GM12878 (cell line): ENCODE results near the gene KCNK13. TPM values are rescaled to one million over a fixed set of nuclear protein-coding genes. Genes with fewer than 3 reads are reported as not detected.

Experiments
- ATAC-seq: fragments of 200-7000 bp; cut with Tn5 transposase; 3 replicates; pipeline ENCODE4 v1.9.1; 2020; ENCODE audit warnings: mild to moderate bottlenecking, moderate library complexity
- BruUV-seq: library from RNA; stranded (reverse); fragments of 400-500 nt; replicated peaks from 2 replicates; lab custom pipeline; 2021; lab: Mats Ljungman, UMichigan
- CTCF ChIA-PET: fragments of 300-600 bp; sonication (Branson Sonifier 250); formaldehyde crosslinking; extraction: SDS; loops from one replicate; lab custom pipeline; 2021; ENCODE audit warnings: inconsistent platforms; lab: Yijun Ruan, JAX
- POLR2A ChIA-PET: fragments of 350-600 bp; formaldehyde crosslinking; extraction: SDS; loops from one replicate; lab custom pipeline; 2021; ENCODE audit warnings: inconsistent platforms; lab: Charles Lee
- RAD21 ChIA-PET: fragments of 300-600 bp; sonication (Branson Sonifier 250); formaldehyde crosslinking; loops from one replicate; lab custom pipeline; 2023; ENCODE audit warnings: antibody characterized with exemption; ENCODE audit not compliant: unreplicated experiment; lab: Charles Lee
- SMC1A ChIA-PET: fragments of 300-600 bp; sonication (Branson Sonifier 250); formaldehyde crosslinking; loops from one replicate; lab custom pipeline; 2023; ENCODE audit not compliant: unreplicated experiment, uncharacterized antibody; lab: Charles Lee
- DNase-seq: peaks from one replicate; pipeline ENCODE4 v3.0.0-alpha.2; 2011; ENCODE audit warnings: low read depth, low spot score
- FAIRE-seq: peaks from 3 replicates; lab custom pipeline; 2011; peaks lifted over from hg19 to GRCh38; lab: Jason Lieb, UNC
- H2AFZ ChIP-seq: 2 replicates; pipeline ENCODE4 v1.6.0; 2011; ENCODE audit warnings: low read depth, low read length, control low read depth; ENCODE audit not compliant: control insufficient read depth
- H3K27ac ChIP-seq: 2 replicates; pipeline ENCODE4 v1.5.1; 2011; ENCODE audit warnings: control low read depth; ENCODE audit not compliant: control insufficient read depth, insufficient read depth
- H3K27me3 ChIP-seq, 2 experiments: replicated peaks in 1 of 2; 2 replicates each; pipeline versions ENCODE4 v1.6.0 to v1.6.1; 2011; ENCODE audit warnings: low read length in 1 of 2; ENCODE audit not compliant: control insufficient read depth in 2 of 2, insufficient read depth in 2 of 2
- H3K36me3 ChIP-seq, 2 experiments: 2 replicates each; pipeline ENCODE4 v1.5.1; 2011; ENCODE audit warnings: low read length in 1 of 2; ENCODE audit not compliant: control insufficient read depth in 2 of 2, insufficient read depth in 2 of 2
- H3K4me1 ChIP-seq: 2 replicates; pipeline ENCODE4 v1.6.1; 2011; ENCODE audit warnings: mild to moderate bottlenecking, low read length, moderate library complexity, mixed read lengths; ENCODE audit not compliant: control insufficient read depth, insufficient read depth
- H3K4me2 ChIP-seq: 2 replicates; pipeline ENCODE4 v1.6.0; 2011; ENCODE audit warnings: control low read depth; ENCODE audit not compliant: control insufficient read depth, insufficient read depth
- H3K4me3 ChIP-seq: fragments of 200-600 bp; sonication (generic); 2 replicates; pipeline ENCODE4 v1.5.1; 2016
- H3K79me2 ChIP-seq: 2 replicates; pipeline ENCODE4 v1.6.0; 2011; ENCODE audit warnings: low read length; ENCODE audit not compliant: control insufficient read depth, insufficient read depth
- H3K9ac ChIP-seq: 2 replicates; pipeline ENCODE4 v1.8.0; 2011; ENCODE audit warnings: low read length, control low read depth, mixed read lengths; ENCODE audit not compliant: control insufficient read depth, insufficient read depth
- H3K9me3 ChIP-seq: replicated peaks from 3 replicates; pipeline ENCODE4 v1.5.1; 2011; ENCODE audit warnings: mild to moderate bottlenecking, low read length; ENCODE audit not compliant: control insufficient read depth, insufficient read depth
- H4K20me1 ChIP-seq: 2 replicates; pipeline ENCODE4 v1.6.0; 2011; ENCODE audit not compliant: control insufficient read depth, insufficient read depth
- BMI1 ChIP-seq: fragments of 450-650 bp; IDR thresholded peaks from 2 replicates; pipeline ENCODE4 v1.6.1; 2016; ENCODE audit warnings: mild to moderate bottlenecking, moderate library complexity, borderline replicate concordance
- CBX5 ChIP-seq: sonication (generic); IDR thresholded peaks from 2 replicates; pipeline ENCODE4 v1.6.1; 2016; ENCODE audit warnings: low read depth, moderate library complexity, mild to moderate bottlenecking, inconsistent platforms
- CTCF ChIP-seq, 3 experiments: IDR thresholded peaks in 2 of 3; conservative IDR thresholded peaks in 1 of 3; 2 replicates each; pipeline ENCODE4 v1.5.1; 2011; ENCODE audit warnings: low read depth in 3 of 3, low read length in 3 of 3, mild to moderate bottlenecking in 3 of 3, control low read depth in 2 of 3, moderate library complexity in 2 of 3, inconsistent platforms in 1 of 3, mixed read lengths in 1 of 3; ENCODE audit not compliant: control insufficient read depth in 2 of 3, insufficient read depth in 1 of 3; ENCODE audit errors: extremely low read depth in 1 of 3
- DPF2 ChIP-seq: fragments of 450-650 bp; IDR thresholded peaks from 2 replicates; pipeline ENCODE4 v1.6.1; 2017; ENCODE audit warnings: mild to moderate bottlenecking
- ELK1 ChIP-seq: IDR thresholded peaks from 2 replicates; pipeline ENCODE4 v1.6.1; 2012; ENCODE audit warnings: low read depth, low read length, improper control_type of control experiment
- GABPA ChIP-seq: IDR thresholded peaks from 2 replicates; pipeline ENCODE4 v1.6.1; 2014; ENCODE audit warnings: antibody characterized with exemption, low read depth, mild to moderate bottlenecking, inconsistent platforms
- GATAD2B ChIP-seq: fragments of 450-650 bp; conservative IDR thresholded peaks from 2 replicates; pipeline ENCODE4 v1.6.1; 2017; ENCODE audit warnings: low read depth, mild to moderate bottlenecking, moderate library complexity
- MTA2 ChIP-seq: fragments of 450-650 bp; IDR thresholded peaks from 2 replicates; pipeline ENCODE4 v1.6.1; 2016; ENCODE audit warnings: low read depth, mild to moderate bottlenecking, moderate library complexity
- NFXL1 ChIP-seq: fragments of 450-650 bp; IDR thresholded peaks from 2 replicates; pipeline ENCODE4 v1.6.1; 2017; ENCODE audit warnings: antibody characterized with exemption, mild to moderate bottlenecking, borderline replicate concordance
- SIX5 ChIP-seq: IDR thresholded peaks from 2 replicates; pipeline ENCODE4 v1.6.1; 2011; ENCODE audit warnings: mild to moderate bottlenecking, low read depth, low read length, moderate library complexity; ENCODE audit not compliant: severe bottlenecking
- SPI1 ChIP-seq: IDR thresholded peaks from 2 replicates; pipeline ENCODE4 v1.6.1; 2011; ENCODE audit warnings: low read depth, mild to moderate bottlenecking, low read length, moderate library complexity, borderline replicate concordance; ENCODE audit not compliant: insufficient read depth
- SRF ChIP-seq, 2 experiments: IDR thresholded peaks; 2 replicates each; pipeline ENCODE4 v1.6.1; 2011; ENCODE audit warnings: low read depth in 2 of 2, low read length in 2 of 2, mild to moderate bottlenecking in 1 of 2, moderate library complexity in 1 of 2
- TCF12 ChIP-seq: IDR thresholded peaks from 2 replicates; pipeline ENCODE4 v1.6.1; 2011; ENCODE audit warnings: low read depth, mild to moderate bottlenecking, low read length
- ZNF207 ChIP-seq: fragments of 450-650 bp; IDR thresholded peaks from 2 replicates; pipeline ENCODE4 v1.6.1; 2014; ENCODE audit warnings: antibody characterized with exemption, mild to moderate bottlenecking, borderline replicate concordance
- ZNF24 ChIP-seq: fragments of 450-650 bp; IDR thresholded peaks from 2 replicates; pipeline ENCODE4 v1.6.1; 2017; ENCODE audit warnings: antibody characterized with exemption, mild to moderate bottlenecking
- WGBS: methylation state at CpG from one replicate; pipeline ENCODE4 v1.1.6; 2016; ENCODE audit warnings: low lambda C conversion rate; ENCODE audit not compliant: insufficient replicate concordance, insufficient coverage; ENCODE audit errors: missing lambda C conversion rate; 5-methylcytosine and 5-hydroxymethylcytosine counted together
- in situ Hi-C: fragments of 300-500 bp; cut with MboI; formaldehyde crosslinking; loops from 9 replicates; pipeline ENCODE4 v1.14.3; 2018; ENCODE audit warnings: mixed read lengths
- intact Hi-C: fragments of 100-400 bp; cut with micrococcal nuclease; formaldehyde crosslinking; loops from one replicate; pipeline ENCODE4 v1.14.2; 2022; ENCODE audit not compliant: unreplicated experiment
- polyA plus RNA-seq, 11 experiments: library from polyadenylated mRNA; depleted of rRNA in 4 of 11; unstranded in 6 of 11; stranded (reverse) in 5 of 11; fragments of >200 nt; fragmentation: Nextera tagmentation in 4 of 11; fragmentation: Illumina TruSeq in 1 of 11; extraction: Ambion mirVana in 4 of 11; extraction: Trizol in 1 of 11; gene quantifications; 1 replicate in 1 of 11; 2 replicates in 10 of 11; pipeline versions ENCODE4 v1.2.1 to v1.2.3, GENCODE V29; 2011 to 2016; ENCODE audit warnings: inconsistent platforms in 2 of 11, missing spikeins in 2 of 11, low read depth in 1 of 11
- total RNA-seq, 4 experiments: library from RNA; depleted of rRNA in 3 of 4; stranded (reverse); fragments of >200 nt in 3 of 4; fragmentation: Illumina TruSeq in 1 of 4; extraction: Trizol in 1 of 4; gene quantifications; 2 replicates each; pipeline versions ENCODE4 v1.2.1 to v1.2.3, GENCODE V29; 2013 to 2021

KCNK13 gene
- total and polyA plus RNA-seq, 10 of the 15 experiments (the other 5 are each of a cell fraction or from before 2014, with no cell fraction given): not detected

- intact Hi-C loops: no loop called here
- Histone ChIP-seq H3K36me3 (no peaks in the 10 kb centered on the region), H3K27me3 (peaks cover 0 to under 1% of the 10 kb centered on the region in 2 experiments; a peak in 2 of 4 replicates), H3K27ac (no peak overlapping the region), H3K9ac (no peak overlapping the region), H2AFZ (no peak overlapping the region), H3K79me2 (no peaks in the 10 kb centered on the region), H4K20me1 (no peaks in the 10 kb centered on the region), H3K4me1 (peaks cover 2% of the 10 kb centered on the region; the same call in 1 of the 2 replicates), H3K9me3 (peaks cover 3% of the 10 kb centered on the region; the same call in 2 of the 3 replicates), H3K4me2 (no peak overlapping the region), H3K4me3 (no peak overlapping the region)
- ChIA-PET RAD21 (no interaction called here), POLR2A (no interaction called here), SMC1A (no interaction called here), CTCF (no interaction called here)
- no TSS peak for BruUV-seq
- ATAC-seq: no peak
- WGBS: 0% methylated on average over 1 of the region's 1 CpG
- no peak for DNase-seq
- in situ Hi-C loops: no loop called here
- FAIRE-seq: no peak
- TF ChIP-seq NFXL1: no peak
- no peak for TF ChIP-seq SPI1
- TF ChIP-seq MTA2: no peak
- TF ChIP-seq DPF2: no peak
- no peak for TF ChIP-seq CBX5
- no peak for TF ChIP-seq BMI1
- TF ChIP-seq ZNF24: no peak
- TF ChIP-seq ZNF207: no peak
- no peak for TF ChIP-seq TCF12
Measured at GRCh38 chr14:90054803-90055202, 7.0 kb upstream of the KCNK13 start.

- 72% methylated on average over 8 of the region's 8 CpGs for WGBS
- ChIA-PET CTCF (interaction anchor here (0.6 to 1.5 kb wide), 4 partner anchors 13 to 179 kb away, joined by 3 read pairs; no protein-coding TSS in a partner anchor), POLR2A (no interaction called here), RAD21 (no interaction called here), SMC1A (no interaction called here)
- H3K4me3 ChIP-seq: no peak overlapping the region
- H3K4me1 ChIP-seq: peaks cover 8% of the 10 kb centered on the region
- H3K9me3 ChIP-seq: peaks cover 3% of the 10 kb centered on the region; the same call in 2 of the 3 replicates
- BruUV-seq: no TSS peak
- in situ Hi-C loops (no loop called here), intact Hi-C loops (no loop called here)
- no peak overlapping the region for H3K9ac ChIP-seq
- DNase-seq: no peak
- H3K36me3 ChIP-seq: no peaks in the 10 kb centered on the region
- FAIRE-seq: no peak
- H2AFZ ChIP-seq: no peak overlapping the region
- no peaks in the 10 kb centered on the region for H3K79me2 ChIP-seq
- no peak overlapping the region for H3K4me2 ChIP-seq
- H3K27ac ChIP-seq: no peak overlapping the region
- peaks cover 7 to 13% of the 10 kb centered on the region in 2 experiments for H3K27me3 ChIP-seq
- H4K20me1 ChIP-seq: no peaks in the 10 kb centered on the region
- no peak for ATAC-seq
- no peak for TF ChIP-seq SRF (IDR thresholded peaks at IDR 0.05; ENCODE audit: low read depth in 2 of 2, low read length in 2 of 2)
- no peak for TF ChIP-seq GABPA
- TF ChIP-seq SIX5: no peak
- TF ChIP-seq CTCF (IDR thresholded peaks at IDR 0.05 in 2 of 3, conservative IDR thresholded peaks at IDR 0.05 in 1 of 3; ENCODE audit: control insufficient read depth in 2 of 3, extremely low read depth in 1 of 3, insufficient read depth in 1 of 3, low read depth in 3 of 3, low read length in 3 of 3): no peak
- no peak for TF ChIP-seq ELK1
- no peak for TF ChIP-seq GATAD2B
Measured at GRCh38 chr14:90056826-90057225, 5.0 kb upstream of the KCNK13 start.
